Endothelial cell (in vitro differentiated cells): ENCODE results near the gene NTM. TPM values are rescaled to one million over a fixed set of nuclear protein-coding genes. Genes with fewer than 3 reads are reported as not detected.

ENCODE experiments used
- DNase-seq: peaks from one replicate; pipeline ENCODE4 v3.0.0; 2021; ENCODE audit warnings: low spot score
- H3K27ac Mint-ChIP-seq: one replicate; pipeline ENCODE4 v1.8.0; 2021; ENCODE audit warnings: mixed read lengths, inconsistent platforms; ENCODE audit not compliant: unreplicated experiment
- H3K27me3 Mint-ChIP-seq: one replicate; pipeline ENCODE4 v1.8.0; 2021; ENCODE audit warnings: mild to moderate bottlenecking, moderate library complexity, mixed read lengths, inconsistent platforms; ENCODE audit not compliant: unreplicated experiment
- H3K36me3 Mint-ChIP-seq: one replicate; pipeline ENCODE4 v1.8.0; 2021; ENCODE audit warnings: mild to moderate bottlenecking, low read depth, mixed read lengths, inconsistent platforms; ENCODE audit not compliant: unreplicated experiment
- H3K4me1 Mint-ChIP-seq: one replicate; pipeline ENCODE4 v1.8.0; 2021; ENCODE audit warnings: mild to moderate bottlenecking, mixed read lengths, inconsistent platforms; ENCODE audit not compliant: unreplicated experiment
- H3K4me3 Mint-ChIP-seq: one replicate; pipeline ENCODE4 v1.8.0; 2021; ENCODE audit warnings: mild to moderate bottlenecking, mixed read lengths, inconsistent platforms; ENCODE audit not compliant: unreplicated experiment
- H3K9me3 Mint-ChIP-seq: one replicate; pipeline ENCODE4 v1.8.0; 2021; ENCODE audit warnings: mixed read lengths, inconsistent platforms; ENCODE audit not compliant: unreplicated experiment
- total RNA-seq: library from RNA; stranded (reverse); fragmentation: NEBNext Ultra II Directional; extraction: Animal tissue kit (Norgen Biotek cat#: 25700); gene quantifications from one replicate; pipeline ENCODE4 v1.2.1, GENCODE V29; 2021; ENCODE audit not compliant: unreplicated experiment
- TF ChIP-seq, protein P1 (sequence below): fragments of 200-600 bp; sonication (generic); IDR thresholded peaks from one replicate; pipeline ENCODE4 v1.5.0; 2021; ENCODE audit warnings: antibody characterized with exemption; ENCODE audit not compliant: unreplicated experiment

NTM gene
- total RNA-seq, 1 donor from 2014 or later = 3.6 TPM

DNA sequence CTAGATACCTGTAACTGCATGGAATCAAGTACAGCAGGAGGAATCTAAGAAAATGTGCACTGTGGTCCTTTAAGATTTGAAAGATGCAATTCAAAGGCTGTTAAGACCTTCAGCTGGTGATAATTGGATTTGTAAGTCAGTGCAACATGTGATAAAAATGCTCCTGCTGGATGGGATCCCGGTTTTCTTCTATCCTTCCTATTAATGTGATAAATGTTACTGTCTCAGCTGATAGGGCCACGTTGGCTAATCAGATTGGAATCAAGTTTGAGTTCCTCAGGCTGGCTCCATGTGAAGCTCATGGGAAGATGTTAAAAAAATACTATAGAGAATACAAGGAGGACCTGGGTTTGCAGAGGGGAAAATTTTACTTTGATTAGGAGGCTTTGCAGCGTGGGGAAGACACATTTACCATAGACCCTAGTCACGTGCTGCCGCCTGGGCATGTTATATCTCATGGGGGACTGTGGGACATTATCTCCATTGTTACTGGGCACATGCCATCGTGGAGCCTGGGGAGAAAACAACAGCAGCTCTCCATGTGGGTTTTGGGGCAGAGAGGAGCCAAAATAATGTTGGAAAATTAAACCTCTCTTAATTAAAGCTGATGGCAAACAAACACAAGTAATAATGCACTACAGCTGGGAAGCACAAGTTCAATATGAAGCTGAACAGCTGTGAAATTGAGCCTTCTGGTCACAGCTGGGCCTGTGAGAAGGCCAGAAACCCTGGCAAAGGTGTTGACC is 652.5 kb downstream of the NTM start:
- peaks cover 7% of the 10 kb centered on the region for H3K4me1 Mint-ChIP-seq
- H3K36me3 Mint-ChIP-seq = no peaks in the 10 kb centered on the region
- H3K27me3 Mint-ChIP-seq = peaks cover 2% of the 10 kb centered on the region
- no peak overlapping the region for H3K4me3 Mint-ChIP-seq
- no peak for DNase-seq
- TF ChIP-seq, protein P1, sequence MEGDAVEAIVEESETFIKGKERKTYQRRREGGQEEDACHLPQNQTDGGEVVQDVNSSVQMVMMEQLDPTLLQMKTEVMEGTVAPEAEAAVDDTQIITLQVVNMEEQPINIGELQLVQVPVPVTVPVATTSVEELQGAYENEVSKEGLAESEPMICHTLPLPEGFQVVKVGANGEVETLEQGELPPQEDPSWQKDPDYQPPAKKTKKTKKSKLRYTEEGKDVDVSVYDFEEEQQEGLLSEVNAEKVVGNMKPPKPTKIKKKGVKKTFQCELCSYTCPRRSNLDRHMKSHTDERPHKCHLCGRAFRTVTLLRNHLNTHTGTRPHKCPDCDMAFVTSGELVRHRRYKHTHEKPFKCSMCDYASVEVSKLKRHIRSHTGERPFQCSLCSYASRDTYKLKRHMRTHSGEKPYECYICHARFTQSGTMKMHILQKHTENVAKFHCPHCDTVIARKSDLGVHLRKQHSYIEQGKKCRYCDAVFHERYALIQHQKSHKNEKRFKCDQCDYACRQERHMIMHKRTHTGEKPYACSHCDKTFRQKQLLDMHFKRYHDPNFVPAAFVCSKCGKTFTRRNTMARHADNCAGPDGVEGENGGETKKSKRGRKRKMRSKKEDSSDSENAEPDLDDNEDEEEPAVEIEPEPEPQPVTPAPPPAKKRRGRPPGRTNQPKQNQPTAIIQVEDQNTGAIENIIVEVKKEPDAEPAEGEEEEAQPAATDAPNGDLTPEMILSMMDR = no peak
- no peak overlapping the region for H3K27ac Mint-ChIP-seq
- no peaks in the 10 kb centered on the region for H3K9me3 Mint-ChIP-seq

DNA sequence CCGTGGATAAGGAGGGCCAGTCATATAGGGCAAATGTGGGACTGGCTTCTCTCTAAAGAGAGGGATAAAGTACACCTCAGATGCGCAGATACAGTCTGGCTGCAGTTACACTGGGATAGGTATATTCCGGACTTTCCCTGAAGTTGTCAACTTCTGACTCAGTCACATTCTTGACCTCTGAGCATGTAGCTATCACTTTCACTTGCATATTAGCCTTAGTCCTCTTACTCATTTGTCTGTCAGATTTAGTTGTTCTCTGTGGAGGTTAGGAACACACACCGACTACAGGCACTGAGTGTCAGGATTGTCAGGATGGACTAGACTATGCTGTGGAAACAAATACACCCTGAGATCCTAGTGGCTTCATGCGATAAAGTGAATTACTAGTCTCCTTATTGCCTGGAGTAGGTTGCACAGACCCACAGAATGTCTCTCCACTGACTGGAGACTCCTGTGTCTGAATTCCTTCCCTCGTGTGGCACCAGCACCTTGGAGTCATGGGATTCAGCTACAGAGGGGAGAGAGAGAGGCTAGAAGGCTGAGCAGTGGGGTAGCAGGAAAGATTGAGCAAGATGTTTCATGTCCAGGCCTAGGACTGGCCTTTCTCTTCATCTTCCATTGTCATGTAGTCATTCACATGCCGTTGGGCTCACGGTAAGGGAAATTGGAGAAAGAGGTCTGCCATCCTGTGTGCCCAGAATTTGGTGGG is 654.3 kb downstream of the NTM start:
- Mint-ChIP-seq H3K36me3 (no peaks in the 10 kb centered on the region), H3K4me1 (peaks cover 7% of the 10 kb centered on the region), H3K4me3 (no peak overlapping the region), H3K27ac (no peak overlapping the region), H3K27me3 (peaks cover 2% of the 10 kb centered on the region), H3K9me3 (no peaks in the 10 kb centered on the region)
- TF ChIP-seq, protein P1 = no peak
- no peak for DNase-seq

DNA sequence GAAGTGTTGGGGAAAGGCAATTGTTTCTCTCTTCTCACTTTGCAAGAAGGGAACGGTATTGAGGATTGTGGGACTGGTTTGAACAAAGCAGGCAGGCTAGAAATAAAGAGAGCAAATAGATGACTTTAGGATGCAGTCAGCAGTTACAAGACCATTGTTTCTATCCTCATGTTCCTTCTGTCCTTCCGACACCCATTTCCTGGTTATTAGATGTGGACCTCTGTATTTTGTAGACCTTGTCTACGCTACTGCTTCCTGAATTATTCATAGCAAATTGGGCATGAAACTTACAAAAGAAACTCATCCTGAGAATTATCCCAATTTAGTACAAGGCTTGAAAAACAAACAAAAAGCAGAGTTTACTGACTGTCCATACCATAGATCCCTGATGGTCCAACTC is 656.3 kb downstream of the NTM start:
- no peaks in the 10 kb centered on the region for H3K9me3 Mint-ChIP-seq
- peaks cover 7% of the 10 kb centered on the region for H3K4me1 Mint-ChIP-seq
- H3K27me3 Mint-ChIP-seq = peaks cover 2% of the 10 kb centered on the region
- no peak for DNase-seq
- no peak overlapping the region for H3K27ac Mint-ChIP-seq
- TF ChIP-seq, protein P1 = no peak
- no peaks in the 10 kb centered on the region for H3K36me3 Mint-ChIP-seq
- H3K4me3 Mint-ChIP-seq = no peak overlapping the region

DNA sequence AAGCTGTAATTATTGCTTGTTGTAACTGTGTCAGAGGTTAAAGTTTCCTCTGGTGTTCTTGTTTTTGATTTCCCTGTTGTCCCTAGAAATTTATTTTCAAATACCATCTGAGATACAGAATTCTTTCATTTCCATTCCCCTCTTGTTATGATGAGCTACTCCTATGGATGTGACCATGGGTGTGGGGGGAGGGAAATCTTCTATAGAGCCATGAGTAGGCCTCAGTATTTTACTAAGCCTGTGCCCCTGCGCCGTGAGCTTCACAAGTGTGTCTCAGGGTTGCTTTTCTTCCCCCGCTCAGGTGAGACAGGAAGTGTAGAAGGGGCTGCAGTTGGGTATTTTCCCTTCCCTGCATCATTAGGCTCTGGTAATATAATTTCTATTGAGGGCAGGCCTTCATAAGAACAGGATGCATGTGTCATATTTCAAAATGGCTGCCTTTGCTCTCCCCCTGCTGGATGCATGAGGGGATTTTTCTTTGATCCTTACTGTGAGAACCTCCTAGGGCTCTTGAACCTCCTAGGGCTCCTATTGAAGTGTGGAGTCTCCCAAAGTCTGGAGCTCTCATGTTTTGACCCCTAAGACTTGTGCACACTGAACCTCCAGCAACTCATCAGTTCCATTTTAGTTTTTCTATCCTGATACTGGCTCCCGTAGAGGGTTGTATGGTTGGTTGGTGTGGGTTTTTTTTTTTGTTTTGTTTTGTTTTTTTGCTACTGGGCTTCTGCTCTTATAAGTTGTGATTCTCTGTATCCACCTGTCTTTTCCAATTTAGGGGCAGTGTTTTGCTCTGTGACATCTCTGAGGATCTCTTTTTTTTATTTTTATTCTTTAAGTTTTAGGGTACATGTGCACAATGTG is 658.2 kb downstream of the NTM start:
- TF ChIP-seq, protein P1 = peak; percentile 69
- peaks cover 7% of the 10 kb centered on the region for H3K4me1 Mint-ChIP-seq
- no peak overlapping the region for H3K4me3 Mint-ChIP-seq
- H3K27ac Mint-ChIP-seq = no peak overlapping the region
- DNase-seq = peak; percentile 45
- no peaks in the 10 kb centered on the region for H3K36me3 Mint-ChIP-seq
- H3K27me3 Mint-ChIP-seq = peaks cover 2% of the 10 kb centered on the region
- H3K9me3 Mint-ChIP-seq = no peaks in the 10 kb centered on the region
